ENCODE data around the gene INPP5A.

INPP5A gene

GRCh38 chr10:132565516-132566209 lies 28.1 kb downstream of the INPP5A start:
- no peak for TF ChIP-seq CTCF (IDR thresholded peaks at IDR 0.05; ENCODE audit: control extremely low read depth, extremely low read depth, low read depth, missing control alignments)
- ChIA-PET CTCF (no interaction called here), POLR2A (no interaction called here)
- no peak for DNase-seq (ENCODE audit: extremely low spot score)

GRCh38 chr10:132566892-132567291 lies 29.3 kb downstream of the INPP5A start:
- POLR2A ChIA-PET: no interaction called here

GRCh38 chr10:132570265-132570664 lies 32.7 kb downstream of the INPP5A start:
- ChIA-PET CTCF (interaction anchor here (1.0 to 2.7 kb wide), 3 partner anchors 12 to 39 kb away, joined by 3 to 13 read pairs (median 5); no protein-coding TSS in a partner anchor), POLR2A (no interaction called here)
- no peak for DNase-seq (ENCODE audit: extremely low spot score)
- no peak for TF ChIP-seq CTCF (IDR thresholded peaks at IDR 0.05; ENCODE audit: control extremely low read depth, extremely low read depth, low read depth, missing control alignments)

More at GRCh38 chr10:132566892-132567291, 29.3 kb downstream of the INPP5A start:
- DNase-seq (ENCODE audit: extremely low spot score): no peak
- no peak for TF ChIP-seq CTCF (IDR thresholded peaks at IDR 0.05; ENCODE audit: control extremely low read depth, extremely low read depth, low read depth, missing control alignments)
- CTCF ChIA-PET: interaction anchor here (1.4 kb wide), 1 partner anchor 9 kb away, joined by 3 read pairs; no protein-coding TSS in a partner anchor

- peak; percentile 65 for DNase-seq (ENCODE audit: extremely low spot score)
Observed at GRCh38 chr10:132570771-132571649, 33.4 kb downstream of the INPP5A start.

GRCh38 chr10:132571650-132572544 lies 34.3 kb downstream of the INPP5A start:
- POLR2A ChIA-PET: interaction anchor here (0.5 to 1.4 kb wide), 4 partner anchors 20 to 581 kb away, joined by 3 to 6 read pairs (median 4); no protein-coding TSS in a partner anchor
- DNase-seq (ENCODE audit: extremely low spot score): peak; percentile 86
- no peak for TF ChIP-seq CTCF (IDR thresholded peaks at IDR 0.05; ENCODE audit: control extremely low read depth, extremely low read depth, low read depth, missing control alignments)
- CTCF ChIA-PET: interaction anchor here (0.9 to 2.7 kb wide), 6 partner anchors 10 to 31 kb away, joined by 3 to 13 read pairs (median 4); no protein-coding TSS in a partner anchor

More at GRCh38 chr10:132570771-132571649, 33.4 kb downstream of the INPP5A start:
- no peak for TF ChIP-seq CTCF (IDR thresholded peaks at IDR 0.05; ENCODE audit: control extremely low read depth, extremely low read depth, low read depth, missing control alignments)
- POLR2A ChIA-PET: interaction anchor here (0.6 to 1.4 kb wide), 2 partner anchors 19 to 28 kb away, joined by 4 to 6 read pairs; no protein-coding TSS in a partner anchor
- CTCF ChIA-PET: interaction anchor here (0.9 to 2.7 kb wide), 5 partner anchors 11 to 40 kb away, joined by 3 to 13 read pairs (median 5); no protein-coding TSS in a partner anchor

All from GM10248 (cell line).